HCT116 (cell line): Measurements from ENCODE around the gene STK24.

ENCODE experiments used
- EZH2 ChIP-seq: fragments of 200-600 bp; sonication (generic); IDR thresholded peaks from 2 replicates; pipeline ENCODE4 v1.6.1; 2017; ENCODE audit warnings: antibody characterized with exemption, mixed run types
- JUND ChIP-seq: IDR thresholded peaks from 2 replicates; pipeline ENCODE4 v1.6.1; 2012
- POLR2A ChIP-seq: IDR thresholded peaks from 2 replicates; pipeline ENCODE4 v1.7.0; 2011; ENCODE audit warnings: borderline replicate concordance; ENCODE audit not compliant: insufficient read depth, insufficient read length; ENCODE audit errors: extremely low read depth
- POLR2AphosphoS5 ChIP-seq: IDR thresholded peaks from 2 replicates; pipeline ENCODE4 v1.6.1; 2011; ENCODE audit warnings: mild to moderate bottlenecking, low read depth, low read length, moderate library complexity
- ZFX ChIP-seq: fragments of 450-650 bp; IDR thresholded peaks from 2 replicates; pipeline ENCODE4 v1.6.1; 2017
- ZNF274 ChIP-seq: fragments of 200-500 bp; sonication (Bioruptor generic); IDR thresholded peaks from 2 replicates; pipeline ENCODE4 v1.6.1; 2014; ENCODE audit warnings: mild to moderate bottlenecking, low read depth, low read length, inconsistent platforms
- TF ChIP-seq, protein P1 (sequence below), 3 experiments: fragments of 200-600 bp in 1 of 3; sonication (generic) in 1 of 3; IDR thresholded peaks in 2 of 3; conservative IDR thresholded peaks in 1 of 3; 2 replicates each; pipeline ENCODE4 v1.5.1; 2012 to 2017; ENCODE audit warnings: low read depth in 2 of 3, low read length in 2 of 3, antibody characterized with exemption in 1 of 3, borderline replicate concordance in 1 of 3, control low read depth in 1 of 3, mild to moderate bottlenecking in 1 of 3, mixed read lengths in 1 of 3, mixed run types in 1 of 3, moderate library complexity in 1 of 3; ENCODE audit not compliant: insufficient read depth in 1 of 3
- TF ChIP-seq, protein P2 (sequence below): IDR thresholded peaks from 2 replicates; pipeline ENCODE4 v1.6.1; 2012

GRCh38 chr13:98482476-98483444 is 94.1 kb downstream of the STK24 start:
- TF ChIP-seq, protein P1, sequence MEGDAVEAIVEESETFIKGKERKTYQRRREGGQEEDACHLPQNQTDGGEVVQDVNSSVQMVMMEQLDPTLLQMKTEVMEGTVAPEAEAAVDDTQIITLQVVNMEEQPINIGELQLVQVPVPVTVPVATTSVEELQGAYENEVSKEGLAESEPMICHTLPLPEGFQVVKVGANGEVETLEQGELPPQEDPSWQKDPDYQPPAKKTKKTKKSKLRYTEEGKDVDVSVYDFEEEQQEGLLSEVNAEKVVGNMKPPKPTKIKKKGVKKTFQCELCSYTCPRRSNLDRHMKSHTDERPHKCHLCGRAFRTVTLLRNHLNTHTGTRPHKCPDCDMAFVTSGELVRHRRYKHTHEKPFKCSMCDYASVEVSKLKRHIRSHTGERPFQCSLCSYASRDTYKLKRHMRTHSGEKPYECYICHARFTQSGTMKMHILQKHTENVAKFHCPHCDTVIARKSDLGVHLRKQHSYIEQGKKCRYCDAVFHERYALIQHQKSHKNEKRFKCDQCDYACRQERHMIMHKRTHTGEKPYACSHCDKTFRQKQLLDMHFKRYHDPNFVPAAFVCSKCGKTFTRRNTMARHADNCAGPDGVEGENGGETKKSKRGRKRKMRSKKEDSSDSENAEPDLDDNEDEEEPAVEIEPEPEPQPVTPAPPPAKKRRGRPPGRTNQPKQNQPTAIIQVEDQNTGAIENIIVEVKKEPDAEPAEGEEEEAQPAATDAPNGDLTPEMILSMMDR (IDR thresholded peaks at IDR 0.05 in 2 of 3, conservative IDR thresholded peaks at IDR 0.05 in 1 of 3; ENCODE audit: borderline replicate concordance in 1 of 3, insufficient read depth in 1 of 3, low read depth in 2 of 3, low read length in 2 of 3) = peak in 1 of 3 experiments; percentile 31; a peak in 1 of 6 replicates
- TF ChIP-seq JUND (no peak), ZFX (no peak), ZNF274 (no peak), EZH2 (no peak), POLR2AphosphoS5 (no peak), POLR2A (no peak)
- TF ChIP-seq, protein P2, sequence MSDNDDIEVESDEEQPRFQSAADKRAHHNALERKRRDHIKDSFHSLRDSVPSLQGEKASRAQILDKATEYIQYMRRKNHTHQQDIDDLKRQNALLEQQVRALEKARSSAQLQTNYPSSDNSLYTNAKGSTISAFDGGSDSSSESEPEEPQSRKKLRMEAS = no peak
